PFSK-1 (cell line): ENCODE data around the gene RELT.

Source experiments
- FOXP2 ChIP-seq: optimal IDR thresholded peaks from 2 replicates; pipeline ENCODE3; 2011; ENCODE audit warnings: borderline replicate concordance, control low read depth, inconsistent platforms; ENCODE audit not compliant: insufficient read depth; ENCODE audit errors: extremely low read length, extremely low read depth
- POLR2AphosphoS5 ChIP-seq: IDR thresholded peaks from 2 replicates; pipeline ENCODE4 v1.6.1; 2012; ENCODE audit warnings: low read depth, mild to moderate bottlenecking, control low read depth, low read length, moderate library complexity
- SIN3A ChIP-seq: IDR thresholded peaks from 2 replicates; pipeline ENCODE4 v1.6.1; 2012; ENCODE audit warnings: mild to moderate bottlenecking, low read length, moderate library complexity, borderline replicate concordance; ENCODE audit not compliant: insufficient read depth
- TAF1 ChIP-seq: IDR thresholded peaks from 2 replicates; pipeline ENCODE4 v1.6.1; 2012; ENCODE audit warnings: low read length, control low read depth, borderline replicate concordance; ENCODE audit not compliant: insufficient read depth
- TF ChIP-seq, protein P1 (sequence below), 2 experiments: IDR thresholded peaks; 2 replicates each; pipeline versions ENCODE4 v1.6.1 to v1.8.0; 2011 to 2012; ENCODE audit warnings: low read depth in 2 of 2, low read length in 2 of 2, control low read depth in 1 of 2, inconsistent platforms in 1 of 2, mild to moderate bottlenecking in 1 of 2, moderate library complexity in 1 of 2; ENCODE audit not compliant: insufficient read depth in 1 of 2

RELT gene

DNA sequence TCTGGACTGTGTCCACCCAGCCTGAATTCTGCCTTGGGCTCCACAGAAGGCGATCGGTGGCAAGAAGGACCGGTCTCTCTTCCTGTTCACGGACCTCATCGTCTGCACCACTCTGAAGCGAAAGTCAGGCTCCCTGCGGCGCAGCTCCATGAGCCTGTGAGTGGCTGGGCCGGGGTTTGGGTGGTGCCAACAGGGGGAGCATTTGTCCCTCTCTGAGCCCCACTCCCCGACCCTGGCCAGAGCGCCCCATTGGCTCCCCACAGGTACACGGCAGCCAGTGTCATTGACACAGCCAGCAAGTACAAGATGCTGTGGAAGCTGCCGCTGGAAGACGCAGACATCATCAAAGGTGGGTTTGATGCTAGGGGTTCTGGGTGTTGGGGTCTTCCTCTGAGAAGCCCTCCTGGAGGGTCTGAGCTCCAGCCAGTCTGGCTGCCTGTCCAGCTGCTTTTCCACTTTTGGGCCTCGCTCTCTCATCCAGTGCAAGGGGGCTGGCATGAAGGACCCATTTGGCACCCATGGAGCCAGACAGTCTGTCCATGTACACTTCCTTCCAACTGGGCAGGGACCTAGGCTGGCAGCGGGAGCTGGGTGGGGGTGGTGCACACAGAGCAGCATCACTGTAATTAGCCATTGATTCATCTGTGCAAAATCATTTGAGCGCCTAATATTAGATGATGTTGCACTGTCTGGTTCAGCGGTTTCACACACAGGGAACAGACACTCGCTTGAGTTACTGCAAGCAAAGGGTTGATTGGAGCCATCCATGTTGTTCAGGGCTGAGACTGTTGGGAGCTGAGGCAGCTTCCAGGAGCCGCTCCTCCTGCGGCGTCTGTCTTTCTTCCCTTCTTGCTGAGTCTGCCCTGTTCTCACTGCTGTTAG, 19.0 kb upstream of the RELT start:
- TF ChIP-seq SIN3A = no peak
- no peak for TF ChIP-seq FOXP2
- no peak for TF ChIP-seq TAF1
- no peak for TF ChIP-seq POLR2AphosphoS5
- TF ChIP-seq, protein P1, sequence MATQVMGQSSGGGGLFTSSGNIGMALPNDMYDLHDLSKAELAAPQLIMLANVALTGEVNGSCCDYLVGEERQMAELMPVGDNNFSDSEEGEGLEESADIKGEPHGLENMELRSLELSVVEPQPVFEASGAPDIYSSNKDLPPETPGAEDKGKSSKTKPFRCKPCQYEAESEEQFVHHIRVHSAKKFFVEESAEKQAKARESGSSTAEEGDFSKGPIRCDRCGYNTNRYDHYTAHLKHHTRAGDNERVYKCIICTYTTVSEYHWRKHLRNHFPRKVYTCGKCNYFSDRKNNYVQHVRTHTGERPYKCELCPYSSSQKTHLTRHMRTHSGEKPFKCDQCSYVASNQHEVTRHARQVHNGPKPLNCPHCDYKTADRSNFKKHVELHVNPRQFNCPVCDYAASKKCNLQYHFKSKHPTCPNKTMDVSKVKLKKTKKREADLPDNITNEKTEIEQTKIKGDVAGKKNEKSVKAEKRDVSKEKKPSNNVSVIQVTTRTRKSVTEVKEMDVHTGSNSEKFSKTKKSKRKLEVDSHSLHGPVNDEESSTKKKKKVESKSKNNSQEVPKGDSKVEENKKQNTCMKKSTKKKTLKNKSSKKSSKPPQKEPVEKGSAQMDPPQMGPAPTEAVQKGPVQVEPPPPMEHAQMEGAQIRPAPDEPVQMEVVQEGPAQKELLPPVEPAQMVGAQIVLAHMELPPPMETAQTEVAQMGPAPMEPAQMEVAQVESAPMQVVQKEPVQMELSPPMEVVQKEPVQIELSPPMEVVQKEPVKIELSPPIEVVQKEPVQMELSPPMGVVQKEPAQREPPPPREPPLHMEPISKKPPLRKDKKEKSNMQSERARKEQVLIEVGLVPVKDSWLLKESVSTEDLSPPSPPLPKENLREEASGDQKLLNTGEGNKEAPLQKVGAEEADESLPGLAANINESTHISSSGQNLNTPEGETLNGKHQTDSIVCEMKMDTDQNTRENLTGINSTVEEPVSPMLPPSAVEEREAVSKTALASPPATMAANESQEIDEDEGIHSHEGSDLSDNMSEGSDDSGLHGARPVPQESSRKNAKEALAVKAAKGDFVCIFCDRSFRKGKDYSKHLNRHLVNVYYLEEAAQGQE (IDR thresholded peaks at IDR 0.05; ENCODE audit: insufficient read depth in 1 of 2, low read depth in 2 of 2, low read length in 2 of 2) = no peak

DNA sequence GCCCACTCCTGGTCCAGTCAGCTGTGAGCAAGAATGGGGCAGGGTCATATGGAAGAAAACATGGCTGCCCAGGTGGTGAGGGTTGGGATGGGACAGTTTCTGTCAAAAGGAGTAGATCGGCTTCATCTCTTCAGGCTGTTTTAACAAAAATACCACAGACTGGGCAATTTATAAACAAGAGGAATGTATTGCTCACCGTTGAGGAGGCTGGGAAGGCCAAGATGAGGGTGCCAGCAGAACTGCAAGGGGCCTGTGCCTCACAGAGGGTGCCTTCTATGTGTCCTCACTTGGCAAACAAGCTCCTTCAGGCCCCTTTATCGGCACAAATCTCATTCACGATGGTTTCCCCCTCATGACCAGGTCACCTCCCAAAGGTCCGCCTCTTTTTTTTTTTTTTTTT, 18.1 kb upstream of the RELT start:
- TF ChIP-seq POLR2AphosphoS5 (no peak), TAF1 (no peak), SIN3A (no peak), FOXP2 (no peak)
- TF ChIP-seq, protein P1 (IDR thresholded peaks at IDR 0.05; ENCODE audit: insufficient read depth in 1 of 2, low read depth in 2 of 2, low read length in 2 of 2) = no peak

DNA sequence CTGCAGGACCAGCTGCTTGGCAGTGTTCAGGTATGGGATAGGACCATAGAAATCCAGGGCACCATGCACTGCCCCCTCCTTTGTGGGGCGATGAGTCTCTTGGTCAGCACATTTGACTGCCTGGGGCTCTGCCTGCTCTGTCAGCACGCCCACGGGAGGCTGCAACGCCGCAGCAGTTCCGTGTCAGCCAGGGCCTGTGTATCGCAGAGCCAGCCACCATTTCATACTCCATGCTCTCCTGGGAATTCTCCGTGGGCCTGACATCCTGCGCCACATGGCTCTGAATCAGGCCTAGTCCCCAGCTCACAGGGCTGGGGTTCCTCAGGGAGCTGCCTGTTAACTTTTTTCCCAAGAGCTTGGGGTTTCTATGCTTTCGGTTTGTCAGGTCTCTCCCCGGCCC, 16.9 kb upstream of the RELT start:
- TF ChIP-seq, protein P1 (IDR thresholded peaks at IDR 0.05; ENCODE audit: insufficient read depth in 1 of 2, low read depth in 2 of 2, low read length in 2 of 2) = no peak
- TF ChIP-seq FOXP2 (no peak), POLR2AphosphoS5 (no peak), SIN3A (no peak), TAF1 (no peak)

DNA sequence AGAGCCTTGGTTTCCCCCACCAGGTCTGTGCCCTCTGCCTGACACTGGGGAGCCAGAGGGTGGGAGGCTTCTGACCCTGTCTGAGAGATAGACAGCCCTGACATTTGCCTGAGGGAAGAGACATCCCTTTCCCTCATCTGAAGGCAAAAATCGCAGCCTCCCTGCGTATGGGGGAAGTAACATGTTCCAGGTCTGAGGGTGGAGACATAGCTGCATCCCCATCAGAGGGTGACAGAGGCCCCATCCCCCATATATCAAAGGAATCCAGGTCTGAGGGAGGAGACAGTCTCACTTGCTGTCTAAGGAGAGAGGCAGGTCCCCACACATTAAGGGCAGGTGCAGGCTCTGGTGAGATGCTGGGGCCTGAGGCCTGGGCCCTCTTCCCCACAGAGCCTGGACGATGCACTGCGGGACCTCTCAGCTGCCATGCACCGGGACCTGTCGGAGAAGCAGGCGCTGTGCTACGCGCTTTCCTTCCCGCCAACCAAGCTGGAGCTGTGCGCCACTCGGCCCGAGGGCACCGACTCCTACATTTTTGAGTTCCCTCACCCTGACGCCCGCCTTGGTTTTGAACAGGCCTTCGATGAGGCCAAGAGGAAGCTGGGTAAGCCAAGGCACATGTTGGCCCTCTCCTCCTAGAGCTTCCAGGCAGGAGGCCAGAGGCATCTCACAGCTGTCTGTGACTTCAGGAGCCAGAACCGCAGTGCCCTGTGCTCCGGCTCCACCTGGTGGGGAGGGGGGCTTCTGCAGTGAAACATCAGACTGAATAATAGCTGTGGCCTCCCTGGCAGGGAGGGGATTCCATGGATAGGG, 16.1 kb upstream of the RELT start:
- no peak for TF ChIP-seq POLR2AphosphoS5
- TF ChIP-seq, protein P1 (IDR thresholded peaks at IDR 0.05; ENCODE audit: insufficient read depth in 1 of 2, low read depth in 2 of 2, low read length in 2 of 2) = no peak
- no peak for TF ChIP-seq SIN3A
- TF ChIP-seq FOXP2 = no peak
- TF ChIP-seq TAF1 = no peak
